Mucosa of descending colon (tissue), 3 donors: ENCODE measurements around the gene AKT3. TPM values are rescaled to one million over a fixed set of nuclear protein-coding genes. Genes with fewer than 3 reads are reported as not detected.

Experiments
- ATAC-seq: fragments of 200-7000 bp; cut with Tn5 transposase; one replicate; pipeline ENCODE4 v1.9.1; 2020; ENCODE audit warnings: mild to moderate bottlenecking, moderate library complexity
- DNase-seq, 3 donors: peaks; one replicate each; pipeline ENCODE4 v3.0.0-alpha.2; 2020
- H3K36me3 ChIP-seq: fragments of 200-600 bp; one replicate; pipeline ENCODE4 v1.8.0; 2021; ENCODE audit warnings: low read depth, mild to moderate bottlenecking
- H3K4me1 ChIP-seq: fragments of 200-600 bp; one replicate; pipeline ENCODE4 v1.8.0; 2021; ENCODE audit warnings: low read depth, mild to moderate bottlenecking
- H3K4me3 ChIP-seq: fragments of 200-600 bp; one replicate; pipeline ENCODE4 v1.8.0; 2021; ENCODE audit warnings: mild to moderate bottlenecking
- H3K9me3 ChIP-seq: fragments of 200-600 bp; one replicate; pipeline ENCODE4 v1.8.0; 2021; ENCODE audit warnings: mild to moderate bottlenecking
- CTCF ChIP-seq: fragments of 200-600 bp; IDR thresholded peaks from one replicate; pipeline ENCODE4 v1.8.0; 2022; ENCODE audit warnings: antibody characterized with exemption, mild to moderate bottlenecking
- intact Hi-C, 2 donors: fragments of 100-400 bp; cut with DNase I in 1 of 2; cut with micrococcal nuclease in 1 of 2; formaldehyde crosslinking; loops; one replicate each; pipeline versions ENCODE4 v1.11.0 to v1.11.1; 2022; cut with DNase I, micrococcal nuclease
- total RNA-seq, 3 donors: library from RNA; stranded (reverse); fragmentation: NEBNext Ultra II Directional in 2 of 3; extraction: Animal tissue kit (Norgen Biotek cat#: 25700) in 2 of 3; gene quantifications; one replicate each; pipeline versions ENCODE4 v1.2.1 to v1.2.4, GENCODE V29; 2021 to 2023
- donor health status: DM: no; HTN: no; CAD: no; lungs with moderate emphysema.
- donor health status: DM: no; HTN: no; CAD: no.
- donor health status: DM: no; HTN: yes; CAD: no.

AKT3 gene
- total RNA-seq, 3 donors from 2014 or later, result 8.2 to 119 (median 12.6) TPM

GRCh38 chr1:243487649-243488227 lies 362.3 kb downstream of the AKT3 start:
- H3K4me1 ChIP-seq, result no peaks in the 10 kb centered on the region
- no peaks in the 10 kb centered on the region for H3K36me3 ChIP-seq
- H3K9me3 ChIP-seq, result no peaks in the 10 kb centered on the region
- no peak for TF ChIP-seq CTCF
- DNase-seq (peak in 2 of 3 donors; percentile 56 to 66), ATAC-seq (no peak)
- intact Hi-C loops, result no loop called here
- H3K4me3 ChIP-seq, result no peak overlapping the region

GRCh38 chr1:243487036-243487648 lies 362.9 kb downstream of the AKT3 start:
- no peak for DNase-seq
- no peaks in the 10 kb centered on the region for H3K36me3 ChIP-seq
- no peak overlapping the region for H3K4me3 ChIP-seq
- no peak for ATAC-seq
- intact Hi-C loops, result no loop called here
- TF ChIP-seq CTCF, result no peak
- no peaks in the 10 kb centered on the region for H3K4me1 ChIP-seq
- H3K9me3 ChIP-seq, result no peaks in the 10 kb centered on the region

- Histone ChIP-seq H3K9me3 (no peaks in the 10 kb centered on the region), H3K4me3 (no peak overlapping the region), H3K36me3 (no peaks in the 10 kb centered on the region), H3K4me1 (no peaks in the 10 kb centered on the region)
- ATAC-seq (no peak), DNase-seq (no peak)
- TF ChIP-seq CTCF, result no peak
- intact Hi-C loops, result no loop called here
Observed at GRCh38 chr1:243483952-243484351, 366.1 kb downstream of the AKT3 start.

- Histone ChIP-seq H3K36me3 (no peaks in the 10 kb centered on the region), H3K4me3 (no peak overlapping the region), H3K4me1 (no peaks in the 10 kb centered on the region), H3K9me3 (no peaks in the 10 kb centered on the region)
- TF ChIP-seq CTCF, result no peak
- no peak for DNase-seq
- intact Hi-C loops, result no loop called here
- peak; percentile 13 for ATAC-seq
Observed at GRCh38 chr1:243483071-243483771, 366.8 kb downstream of the AKT3 start.

- H3K4me1 ChIP-seq, result no peaks in the 10 kb centered on the region
- DNase-seq (no peak), ATAC-seq (peak; percentile 18)
- no peaks in the 10 kb centered on the region for H3K36me3 ChIP-seq
- no peak overlapping the region for H3K4me3 ChIP-seq
- intact Hi-C loops, result no loop called here
- H3K9me3 ChIP-seq, result no peaks in the 10 kb centered on the region
- TF ChIP-seq CTCF, result no peak
Observed at GRCh38 chr1:243482141-243483022, 367.7 kb downstream of the AKT3 start.
